SK-N-MC (cell line): Measurements from ENCODE around the gene MYO1A.
"Not testable (repeated sequence)": the region's sequence is repeated elsewhere in the genome, so short reads cannot be mapped to it uniquely, and the experiment has no call there.

Experiments
- EZH2 ChIP-seq: fragments of 200-600 bp; sonication (generic); IDR thresholded peaks from one replicate; pipeline ENCODE4 v1.6.1; 2017; ENCODE audit warnings: antibody characterized with exemption
- FOXP2 ChIP-seq: optimal IDR thresholded peaks from 2 replicates; pipeline ENCODE3; 2011; ENCODE audit warnings: mild to moderate bottlenecking, moderate library complexity; ENCODE audit not compliant: insufficient read depth; ENCODE audit errors: extremely low read length, control extremely low read depth
- POLR2AphosphoS5 ChIP-seq: IDR thresholded peaks from 2 replicates; pipeline ENCODE4 v1.6.1; 2012; ENCODE audit warnings: mild to moderate bottlenecking, low read depth, low read length, borderline replicate concordance

DNA sequence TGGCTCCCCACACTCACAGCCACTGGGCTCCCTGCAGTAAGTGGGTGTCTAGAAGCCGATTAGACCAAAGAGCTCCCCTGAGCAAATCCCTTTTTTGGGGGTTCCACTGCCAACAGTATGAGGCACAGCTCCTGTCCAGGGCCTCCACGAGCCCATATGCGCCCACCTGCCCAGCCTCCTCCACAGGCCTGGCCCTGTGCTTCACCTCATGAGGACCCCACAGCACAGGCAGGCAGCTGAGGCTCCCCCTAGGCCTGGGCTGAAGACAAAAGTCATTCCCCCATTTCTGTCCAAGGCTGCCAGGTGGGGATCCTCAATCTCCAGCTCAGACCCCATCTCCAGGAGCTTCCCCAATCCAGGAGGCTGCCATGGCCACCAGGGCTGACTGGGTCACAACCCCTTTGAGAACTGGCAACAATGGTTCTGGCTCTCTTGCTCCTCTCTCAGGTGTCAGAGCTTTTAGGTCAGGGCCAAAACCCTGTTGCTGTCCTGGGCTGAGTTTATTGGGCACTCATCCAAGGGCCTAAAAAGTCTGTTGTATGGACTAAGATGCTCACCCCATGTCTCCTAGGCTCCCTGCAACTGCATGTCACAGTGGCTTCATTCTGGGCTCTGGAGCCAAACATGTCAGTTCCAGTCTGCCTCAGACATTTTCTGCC is 67.2 kb downstream of the MYO1A start:
- not testable (repeated sequence) for TF ChIP-seq EZH2, POLR2AphosphoS5, FOXP2
